GM12878 (cell line): ENCODE measurements around the gene KISS1. TPM values are rescaled to one million over a fixed set of nuclear protein-coding genes. Genes with fewer than 3 reads are reported as not detected.

Experiments
- ATAC-seq: fragments of 200-7000 bp; cut with Tn5 transposase; 3 replicates; pipeline ENCODE4 v1.9.1; 2020; ENCODE audit warnings: mild to moderate bottlenecking, moderate library complexity
- BruUV-seq: library from RNA; stranded (reverse); fragments of 400-500 nt; replicated peaks from 2 replicates; lab custom pipeline; 2021; lab: Mats Ljungman, UMichigan
- CTCF ChIA-PET: fragments of 300-600 bp; sonication (Branson Sonifier 250); formaldehyde crosslinking; extraction: SDS; loops from one replicate; lab custom pipeline; 2021; ENCODE audit warnings: inconsistent platforms; lab: Yijun Ruan, JAX
- POLR2A ChIA-PET: fragments of 350-600 bp; formaldehyde crosslinking; extraction: SDS; loops from one replicate; lab custom pipeline; 2021; ENCODE audit warnings: inconsistent platforms; lab: Charles Lee
- RAD21 ChIA-PET: fragments of 300-600 bp; sonication (Branson Sonifier 250); formaldehyde crosslinking; loops from one replicate; lab custom pipeline; 2023; ENCODE audit warnings: antibody characterized with exemption; ENCODE audit not compliant: unreplicated experiment; lab: Charles Lee
- SMC1A ChIA-PET: fragments of 300-600 bp; sonication (Branson Sonifier 250); formaldehyde crosslinking; loops from one replicate; lab custom pipeline; 2023; ENCODE audit not compliant: unreplicated experiment, uncharacterized antibody; lab: Charles Lee
- DNase-seq: peaks from one replicate; pipeline ENCODE4 v3.0.0-alpha.2; 2011; ENCODE audit warnings: low read depth, low spot score
- FAIRE-seq: peaks from 3 replicates; lab custom pipeline; 2011; peaks lifted over from hg19 to GRCh38; lab: Jason Lieb, UNC
- H2AFZ ChIP-seq: 2 replicates; pipeline ENCODE4 v1.6.0; 2011; ENCODE audit warnings: low read depth, low read length, control low read depth; ENCODE audit not compliant: control insufficient read depth
- H3K27ac ChIP-seq: 2 replicates; pipeline ENCODE4 v1.5.1; 2011; ENCODE audit warnings: control low read depth; ENCODE audit not compliant: control insufficient read depth, insufficient read depth
- H3K27me3 ChIP-seq, 2 experiments: replicated peaks in 1 of 2; 2 replicates each; pipeline versions ENCODE4 v1.6.0 to v1.6.1; 2011; ENCODE audit warnings: low read length in 1 of 2; ENCODE audit not compliant: control insufficient read depth in 2 of 2, insufficient read depth in 2 of 2
- H3K36me3 ChIP-seq, 2 experiments: 2 replicates each; pipeline ENCODE4 v1.5.1; 2011; ENCODE audit warnings: low read length in 1 of 2; ENCODE audit not compliant: control insufficient read depth in 2 of 2, insufficient read depth in 2 of 2
- H3K4me1 ChIP-seq: 2 replicates; pipeline ENCODE4 v1.6.1; 2011; ENCODE audit warnings: mild to moderate bottlenecking, low read length, moderate library complexity, mixed read lengths; ENCODE audit not compliant: control insufficient read depth, insufficient read depth
- H3K4me2 ChIP-seq: 2 replicates; pipeline ENCODE4 v1.6.0; 2011; ENCODE audit warnings: control low read depth; ENCODE audit not compliant: control insufficient read depth, insufficient read depth
- H3K4me3 ChIP-seq: fragments of 200-600 bp; sonication (generic); 2 replicates; pipeline ENCODE4 v1.5.1; 2016
- H3K79me2 ChIP-seq: 2 replicates; pipeline ENCODE4 v1.6.0; 2011; ENCODE audit warnings: low read length; ENCODE audit not compliant: control insufficient read depth, insufficient read depth
- H3K9ac ChIP-seq: 2 replicates; pipeline ENCODE4 v1.8.0; 2011; ENCODE audit warnings: low read length, control low read depth, mixed read lengths; ENCODE audit not compliant: control insufficient read depth, insufficient read depth
- H3K9me3 ChIP-seq: replicated peaks from 3 replicates; pipeline ENCODE4 v1.5.1; 2011; ENCODE audit warnings: mild to moderate bottlenecking, low read length; ENCODE audit not compliant: control insufficient read depth, insufficient read depth
- H4K20me1 ChIP-seq: 2 replicates; pipeline ENCODE4 v1.6.0; 2011; ENCODE audit not compliant: control insufficient read depth, insufficient read depth
- ATF7 ChIP-seq: fragments of 450-650 bp; IDR thresholded peaks from 2 replicates; pipeline ENCODE4 v1.6.1; 2016; ENCODE audit warnings: low read depth, mild to moderate bottlenecking
- CEBPB ChIP-seq, 2 experiments: fragments of 150-350 bp in 1 of 2; IDR thresholded peaks; 2 replicates each; pipeline ENCODE4 v1.6.1; 2012 to 2014; ENCODE audit warnings: low read depth in 2 of 2, low read length in 2 of 2, borderline replicate concordance in 1 of 2, inconsistent platforms in 1 of 2
- CREB1 ChIP-seq: IDR thresholded peaks from 2 replicates; pipeline ENCODE4 v1.6.1; 2012; ENCODE audit warnings: low read depth, mild to moderate bottlenecking, inconsistent platforms
- CREM ChIP-seq: IDR thresholded peaks from 2 replicates; pipeline ENCODE4 v1.6.1; 2014; ENCODE audit warnings: antibody characterized with exemption, low read depth
- IRF4 ChIP-seq: IDR thresholded peaks from 2 replicates; pipeline ENCODE4 v1.6.1; 2011; ENCODE audit warnings: low read depth, low read length
- MEF2B ChIP-seq: fragments of 450-650 bp; IDR thresholded peaks from 2 replicates; pipeline ENCODE4 v1.6.1; 2018; ENCODE audit warnings: mild to moderate bottlenecking, moderate library complexity; ENCODE audit not compliant: partially characterized antibody, poor library complexity, severe bottlenecking
- MYC ChIP-seq: IDR thresholded peaks from 2 replicates; pipeline ENCODE4 v1.6.1; 2011; ENCODE audit warnings: mild to moderate bottlenecking, low read length, moderate library complexity, inconsistent platforms; ENCODE audit not compliant: insufficient read depth, insufficient replicate concordance, insufficient read length, severe bottlenecking
- POLR2AphosphoS5 ChIP-seq: IDR thresholded peaks from 2 replicates; pipeline ENCODE4 v1.6.1; 2011; ENCODE audit warnings: mild to moderate bottlenecking, low read length, inconsistent platforms
- POU2F2 ChIP-seq: IDR thresholded peaks from 3 replicates; pipeline ENCODE4 v1.6.1; 2011; ENCODE audit warnings: low read depth, mild to moderate bottlenecking, low read length, borderline replicate concordance
- RB1 ChIP-seq: fragments of 450-650 bp; formaldehyde crosslinking; IDR thresholded peaks from 2 replicates; pipeline ENCODE4 v1.6.1; 2017; ENCODE audit warnings: mild to moderate bottlenecking, borderline replicate concordance
- SUPT20H ChIP-seq: IDR thresholded peaks from 2 replicates; pipeline ENCODE4 v1.6.1; 2011; ENCODE audit warnings: low read depth, mild to moderate bottlenecking, low read length, moderate library complexity, borderline replicate concordance; ENCODE audit not compliant: control insufficient read depth
- SUZ12 ChIP-seq: fragments of 200-600 bp; sonication (generic); IDR thresholded peaks from one replicate; pipeline ENCODE4 v1.6.1; 2018; ENCODE audit warnings: antibody characterized with exemption, mild to moderate bottlenecking; ENCODE audit not compliant: unreplicated experiment
- TCF12 ChIP-seq: IDR thresholded peaks from 2 replicates; pipeline ENCODE4 v1.6.1; 2011; ENCODE audit warnings: low read depth, mild to moderate bottlenecking, low read length
- YBX1 ChIP-seq: fragments of 450-650 bp; IDR thresholded peaks from 2 replicates; pipeline ENCODE4 v1.6.1; 2016; ENCODE audit warnings: antibody characterized with exemption
- ZNF24 ChIP-seq: fragments of 450-650 bp; IDR thresholded peaks from 2 replicates; pipeline ENCODE4 v1.6.1; 2017; ENCODE audit warnings: antibody characterized with exemption, mild to moderate bottlenecking
- WGBS: methylation state at CpG from one replicate; pipeline ENCODE4 v1.1.6; 2016; ENCODE audit warnings: low lambda C conversion rate; ENCODE audit not compliant: insufficient replicate concordance, insufficient coverage; ENCODE audit errors: missing lambda C conversion rate; 5-methylcytosine and 5-hydroxymethylcytosine counted together
- in situ Hi-C: fragments of 300-500 bp; cut with MboI; formaldehyde crosslinking; loops from 9 replicates; pipeline ENCODE4 v1.14.3; 2018; ENCODE audit warnings: mixed read lengths
- intact Hi-C: fragments of 100-400 bp; cut with micrococcal nuclease; formaldehyde crosslinking; loops from one replicate; pipeline ENCODE4 v1.14.2; 2022; ENCODE audit not compliant: unreplicated experiment
- polyA plus RNA-seq, 11 experiments: library from polyadenylated mRNA; depleted of rRNA in 4 of 11; unstranded in 6 of 11; stranded (reverse) in 5 of 11; fragments of >200 nt; fragmentation: Nextera tagmentation in 4 of 11; fragmentation: Illumina TruSeq in 1 of 11; extraction: Ambion mirVana in 4 of 11; extraction: Trizol in 1 of 11; gene quantifications; 1 replicate in 1 of 11; 2 replicates in 10 of 11; pipeline versions ENCODE4 v1.2.1 to v1.2.3, GENCODE V29; 2011 to 2016; ENCODE audit warnings: inconsistent platforms in 2 of 11, missing spikeins in 2 of 11, low read depth in 1 of 11
- total RNA-seq, 4 experiments: library from RNA; depleted of rRNA in 3 of 4; stranded (reverse); fragments of >200 nt in 3 of 4; fragmentation: Illumina TruSeq in 1 of 4; extraction: Trizol in 1 of 4; gene quantifications; 2 replicates each; pipeline versions ENCODE4 v1.2.1 to v1.2.3, GENCODE V29; 2013 to 2021
- TF ChIP-seq, protein P1 (sequence below): fragments of 450-650 bp; IDR thresholded peaks from 2 replicates; pipeline ENCODE4 v1.6.1; 2018; ENCODE audit warnings: borderline replicate concordance, mild to moderate bottlenecking; ENCODE audit not compliant: partially characterized antibody
- TF ChIP-seq, protein P2 (sequence below): IDR thresholded peaks from 2 replicates; pipeline ENCODE4 v1.6.1; 2012; ENCODE audit warnings: mild to moderate bottlenecking, low read depth, low read length

The KISS1 gene
- total and polyA plus RNA-seq, 10 of the 15 experiments (the other 5 are each of a cell fraction or from before 2014, with no cell fraction given), result not detected

DNA sequence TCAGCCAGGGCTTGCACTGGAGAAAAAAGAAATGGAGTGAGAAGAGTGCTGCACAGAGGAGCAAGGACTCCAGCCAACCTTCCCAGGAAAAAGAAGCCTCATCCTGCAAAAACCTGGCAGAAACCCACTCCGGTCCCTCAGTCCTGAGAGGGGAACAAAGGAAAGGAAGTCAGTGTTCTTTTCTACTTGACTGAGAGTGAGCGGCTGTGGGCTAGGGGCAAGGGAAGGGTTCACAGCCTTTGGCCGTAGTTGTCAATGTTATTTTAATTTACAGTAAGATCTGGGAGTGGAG, 26.4 kb upstream of the KISS1 start (continued):
- no peak for TF ChIP-seq SUZ12
- TF ChIP-seq, all 136 proteins: peak for 0

DNA sequence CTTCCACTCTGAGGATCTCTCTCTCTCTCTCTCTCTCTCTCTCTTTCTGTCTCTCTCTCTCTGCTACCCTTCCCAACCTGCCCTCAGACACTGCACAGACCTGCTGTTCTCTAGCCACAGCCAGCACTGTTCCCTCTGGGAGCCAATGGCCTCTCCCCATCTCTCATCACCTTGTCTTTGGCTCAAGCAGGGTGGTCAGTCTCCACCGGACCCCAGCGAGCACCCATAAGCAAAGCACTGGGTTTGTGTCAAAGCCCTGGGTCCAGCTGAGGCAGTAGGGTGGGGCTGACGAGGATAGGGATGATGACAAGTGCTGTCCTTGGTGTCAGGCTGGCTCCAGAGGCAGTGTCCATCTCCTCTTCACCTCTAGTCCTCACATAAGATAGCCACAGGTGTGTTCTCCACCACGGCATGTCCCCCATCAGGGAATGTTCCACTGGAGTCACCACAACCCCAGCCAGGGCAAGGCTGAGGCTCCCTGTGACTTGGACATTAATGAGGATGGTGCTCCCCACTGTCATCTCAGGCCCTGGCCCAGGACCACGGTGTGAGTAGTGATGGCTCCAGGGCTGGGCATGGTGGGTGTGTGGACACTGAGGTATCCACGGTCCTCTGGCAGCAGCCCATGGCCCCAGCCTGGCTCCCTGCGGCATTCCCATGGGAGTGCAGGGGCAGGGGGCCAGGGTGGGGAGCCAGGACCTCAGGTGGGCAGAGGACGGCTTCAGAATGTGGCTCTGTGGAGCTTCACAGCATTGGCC, 25.9 kb upstream of the KISS1 start:
- peaks cover 0 to 4% of the 10 kb centered on the region in 2 experiments for H3K27me3 ChIP-seq
- RAD21 ChIA-PET, result no interaction called here
- H3K4me3 ChIP-seq, result no peak overlapping the region
- no peak for TF ChIP-seq YBX1
- TF ChIP-seq, protein P1, sequence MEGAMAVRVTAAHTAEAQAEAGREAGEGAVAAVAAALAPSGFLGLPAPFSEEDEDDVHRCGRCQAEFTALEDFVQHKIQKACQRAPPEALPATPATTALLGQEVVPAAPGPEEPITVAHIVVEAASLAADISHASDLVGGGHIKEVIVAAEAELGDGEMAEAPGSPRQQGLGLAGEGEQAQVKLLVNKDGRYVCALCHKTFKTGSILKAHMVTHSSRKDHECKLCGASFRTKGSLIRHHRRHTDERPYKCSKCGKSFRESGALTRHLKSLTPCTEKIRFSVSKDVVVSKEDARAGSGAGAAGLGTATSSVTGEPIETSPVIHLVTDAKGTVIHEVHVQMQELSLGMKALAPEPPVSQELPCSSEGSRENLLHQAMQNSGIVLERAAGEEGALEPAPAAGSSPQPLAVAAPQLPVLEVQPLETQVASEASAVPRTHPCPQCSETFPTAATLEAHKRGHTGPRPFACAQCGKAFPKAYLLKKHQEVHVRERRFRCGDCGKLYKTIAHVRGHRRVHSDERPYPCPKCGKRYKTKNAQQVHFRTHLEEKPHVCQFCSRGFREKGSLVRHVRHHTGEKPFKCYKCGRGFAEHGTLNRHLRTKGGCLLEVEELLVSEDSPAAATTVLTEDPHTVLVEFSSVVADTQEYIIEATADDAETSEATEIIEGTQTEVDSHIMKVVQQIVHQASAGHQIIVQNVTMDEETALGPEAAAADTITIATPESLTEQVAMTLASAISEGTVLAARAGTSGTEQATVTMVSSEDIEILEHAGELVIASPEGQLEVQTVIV, result no peak
- TF ChIP-seq TCF12, result no peak
- TF ChIP-seq, protein P2, sequence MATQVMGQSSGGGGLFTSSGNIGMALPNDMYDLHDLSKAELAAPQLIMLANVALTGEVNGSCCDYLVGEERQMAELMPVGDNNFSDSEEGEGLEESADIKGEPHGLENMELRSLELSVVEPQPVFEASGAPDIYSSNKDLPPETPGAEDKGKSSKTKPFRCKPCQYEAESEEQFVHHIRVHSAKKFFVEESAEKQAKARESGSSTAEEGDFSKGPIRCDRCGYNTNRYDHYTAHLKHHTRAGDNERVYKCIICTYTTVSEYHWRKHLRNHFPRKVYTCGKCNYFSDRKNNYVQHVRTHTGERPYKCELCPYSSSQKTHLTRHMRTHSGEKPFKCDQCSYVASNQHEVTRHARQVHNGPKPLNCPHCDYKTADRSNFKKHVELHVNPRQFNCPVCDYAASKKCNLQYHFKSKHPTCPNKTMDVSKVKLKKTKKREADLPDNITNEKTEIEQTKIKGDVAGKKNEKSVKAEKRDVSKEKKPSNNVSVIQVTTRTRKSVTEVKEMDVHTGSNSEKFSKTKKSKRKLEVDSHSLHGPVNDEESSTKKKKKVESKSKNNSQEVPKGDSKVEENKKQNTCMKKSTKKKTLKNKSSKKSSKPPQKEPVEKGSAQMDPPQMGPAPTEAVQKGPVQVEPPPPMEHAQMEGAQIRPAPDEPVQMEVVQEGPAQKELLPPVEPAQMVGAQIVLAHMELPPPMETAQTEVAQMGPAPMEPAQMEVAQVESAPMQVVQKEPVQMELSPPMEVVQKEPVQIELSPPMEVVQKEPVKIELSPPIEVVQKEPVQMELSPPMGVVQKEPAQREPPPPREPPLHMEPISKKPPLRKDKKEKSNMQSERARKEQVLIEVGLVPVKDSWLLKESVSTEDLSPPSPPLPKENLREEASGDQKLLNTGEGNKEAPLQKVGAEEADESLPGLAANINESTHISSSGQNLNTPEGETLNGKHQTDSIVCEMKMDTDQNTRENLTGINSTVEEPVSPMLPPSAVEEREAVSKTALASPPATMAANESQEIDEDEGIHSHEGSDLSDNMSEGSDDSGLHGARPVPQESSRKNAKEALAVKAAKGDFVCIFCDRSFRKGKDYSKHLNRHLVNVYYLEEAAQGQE, result no peak
- no peak for TF ChIP-seq ZNF24
- no peak for TF ChIP-seq ATF7
- no peak for TF ChIP-seq SUPT20H
- no peak for TF ChIP-seq CEBPB (IDR thresholded peaks at IDR 0.05; ENCODE audit: borderline replicate concordance in 1 of 2, low read depth in 2 of 2, low read length in 2 of 2)
- no peak for TF ChIP-seq POU2F2
- TF ChIP-seq IRF4, result no peak
- TF ChIP-seq CREB1, result no peak
- no peak for TF ChIP-seq MYC
- no peak for TF ChIP-seq POLR2AphosphoS5
- no peak for TF ChIP-seq CREM
- TF ChIP-seq MEF2B, result no peak
- no peak for TF ChIP-seq RB1
- TF ChIP-seq, all 136 proteins: peak for 0
- in situ Hi-C loops, result no loop called here
- no peaks in the 10 kb centered on the region for H3K79me2 ChIP-seq
- no peak overlapping the region for H3K9ac ChIP-seq
- no peaks in the 10 kb centered on the region for H3K9me3 ChIP-seq
- WGBS, result under 1% methylated on average over 8 of the region's 8 CpGs
- no TSS peak for BruUV-seq
- SMC1A ChIA-PET, result no interaction called here
- intact Hi-C loops, result no loop called here
- POLR2A ChIA-PET, result no interaction called here
- H2AFZ ChIP-seq, result no peak overlapping the region
- no peaks in the 10 kb centered on the region for H3K4me1 ChIP-seq
- no peak overlapping the region for H3K4me2 ChIP-seq
- ATAC-seq (no peak), DNase-seq (no peak), FAIRE-seq (no peak)
- no peak overlapping the region for H3K27ac ChIP-seq
- no peaks in the 10 kb centered on the region for H3K36me3 ChIP-seq
- no peaks in the 10 kb centered on the region for H4K20me1 ChIP-seq
- CTCF ChIA-PET, result no interaction called here
